PC-3 (cell line): ENCODE results near the gene EPB41L4A.

ENCODE experiments used
- EZH2 ChIP-seq: fragments of 300-600 bp; sonication (generic); IDR thresholded peaks from one replicate; pipeline ENCODE4 v1.6.1; 2017; ENCODE audit warnings: antibody characterized with exemption, mild to moderate bottlenecking, low read length; ENCODE audit not compliant: unreplicated experiment
- TF ChIP-seq, protein P1 (sequence below): fragments of 300-600 bp; sonication (generic); conservative IDR thresholded peaks from 2 replicates; pipeline ENCODE4 v1.5.1; 2017; ENCODE audit warnings: antibody characterized with exemption, low read depth, mild to moderate bottlenecking, low read length

GRCh38 chr5:112350626-112351025 lies 68.5 kb downstream of the EPB41L4A start:
- TF ChIP-seq EZH2: no peak
- TF ChIP-seq, protein P1, sequence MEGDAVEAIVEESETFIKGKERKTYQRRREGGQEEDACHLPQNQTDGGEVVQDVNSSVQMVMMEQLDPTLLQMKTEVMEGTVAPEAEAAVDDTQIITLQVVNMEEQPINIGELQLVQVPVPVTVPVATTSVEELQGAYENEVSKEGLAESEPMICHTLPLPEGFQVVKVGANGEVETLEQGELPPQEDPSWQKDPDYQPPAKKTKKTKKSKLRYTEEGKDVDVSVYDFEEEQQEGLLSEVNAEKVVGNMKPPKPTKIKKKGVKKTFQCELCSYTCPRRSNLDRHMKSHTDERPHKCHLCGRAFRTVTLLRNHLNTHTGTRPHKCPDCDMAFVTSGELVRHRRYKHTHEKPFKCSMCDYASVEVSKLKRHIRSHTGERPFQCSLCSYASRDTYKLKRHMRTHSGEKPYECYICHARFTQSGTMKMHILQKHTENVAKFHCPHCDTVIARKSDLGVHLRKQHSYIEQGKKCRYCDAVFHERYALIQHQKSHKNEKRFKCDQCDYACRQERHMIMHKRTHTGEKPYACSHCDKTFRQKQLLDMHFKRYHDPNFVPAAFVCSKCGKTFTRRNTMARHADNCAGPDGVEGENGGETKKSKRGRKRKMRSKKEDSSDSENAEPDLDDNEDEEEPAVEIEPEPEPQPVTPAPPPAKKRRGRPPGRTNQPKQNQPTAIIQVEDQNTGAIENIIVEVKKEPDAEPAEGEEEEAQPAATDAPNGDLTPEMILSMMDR: no peak
